ENCODE results near the gene UNC5B.

UNC5B gene

GRCh38 chr10:71281646-71282322, 69.4 kb downstream of the UNC5B start:
- ATAC-seq: no peak
- Mint-ChIP-seq H3K27ac (no peak overlapping the region), H3K36me3 (no peaks in the 10 kb centered on the region), H3K4me1 (no peaks in the 10 kb centered on the region), H3K4me3 (no peak overlapping the region), H3K9me3 (no peaks in the 10 kb centered on the region), H3K27me3 (peaks cover 28% of the 10 kb centered on the region)

DNA sequence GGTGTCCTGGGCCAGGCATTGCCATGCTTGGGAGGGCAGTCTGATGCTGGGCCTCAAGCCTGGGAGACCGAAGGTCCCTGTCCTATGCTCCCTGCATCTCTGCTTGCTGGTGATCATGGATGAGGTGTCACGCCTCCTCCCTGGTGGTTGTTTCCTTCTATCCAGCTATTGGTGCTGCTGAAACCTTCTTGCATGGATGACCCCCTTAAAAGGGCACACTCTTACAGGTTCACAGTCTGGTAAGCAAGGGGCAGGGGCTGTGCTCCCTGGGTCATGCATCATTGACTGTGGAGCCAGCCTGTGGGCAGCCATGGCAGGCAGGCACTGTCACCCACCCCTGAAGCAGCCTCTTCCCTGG, 69.9 kb downstream of the UNC5B start:
- no peaks in the 10 kb centered on the region for H3K4me1 Mint-ChIP-seq
- H3K27ac Mint-ChIP-seq: no peak overlapping the region
- no peak overlapping the region for H3K4me3 Mint-ChIP-seq
- no peak for ATAC-seq
- peaks cover 28% of the 10 kb centered on the region for H3K27me3 Mint-ChIP-seq
- H3K9me3 Mint-ChIP-seq: no peaks in the 10 kb centered on the region
- H3K36me3 Mint-ChIP-seq: no peaks in the 10 kb centered on the region

GRCh38 chr10:71283410-71283809, 71.0 kb downstream of the UNC5B start:
- no peaks in the 10 kb centered on the region for H3K4me1 Mint-ChIP-seq
- no peak overlapping the region for H3K4me3 Mint-ChIP-seq
- no peak overlapping the region for H3K27ac Mint-ChIP-seq
- no peaks in the 10 kb centered on the region for H3K9me3 Mint-ChIP-seq
- no peak for ATAC-seq
- H3K27me3 Mint-ChIP-seq: peaks cover 28% of the 10 kb centered on the region
- no peaks in the 10 kb centered on the region for H3K36me3 Mint-ChIP-seq

- Mint-ChIP-seq H3K36me3 (no peaks in the 10 kb centered on the region), H3K4me1 (no peaks in the 10 kb centered on the region), H3K4me3 (no peak overlapping the region), H3K9me3 (no peaks in the 10 kb centered on the region), H3K27me3 (peaks cover 28% of the 10 kb centered on the region), H3K27ac (no peak overlapping the region)
- no peak for ATAC-seq
These were observed 71.5 kb downstream of the UNC5B start for GRCh38 chr10:71283876-71284275.

- Mint-ChIP-seq H3K9me3 (no peaks in the 10 kb centered on the region), H3K27ac (no peak overlapping the region), H3K36me3 (no peaks in the 10 kb centered on the region), H3K4me3 (no peak overlapping the region), H3K4me1 (no peaks in the 10 kb centered on the region), H3K27me3 (peaks cover 28% of the 10 kb centered on the region)
- ATAC-seq: no peak
These were observed 72.3 kb downstream of the UNC5B start for GRCh38 chr10:71284544-71285179.

DNA sequence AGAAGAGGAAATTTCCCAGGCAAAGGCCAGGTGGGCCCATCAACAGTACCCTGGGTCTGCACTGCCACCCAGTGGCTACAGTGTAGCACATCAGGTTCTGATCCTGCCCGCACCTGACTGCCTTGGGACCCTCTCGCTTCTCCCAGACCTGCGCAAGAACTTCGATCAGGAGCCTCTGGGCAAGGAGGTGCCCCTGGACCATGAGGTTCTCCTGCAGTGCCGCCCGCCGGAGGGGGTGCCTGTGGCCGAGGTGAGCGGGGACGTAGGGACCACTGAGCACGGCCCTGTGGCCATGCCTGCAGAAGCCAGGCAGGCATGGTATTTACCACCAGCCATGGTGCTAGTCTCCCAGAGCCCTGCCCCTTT, 72.8 kb downstream of the UNC5B start:
- ATAC-seq: peak; percentile 49
- H3K4me3 Mint-ChIP-seq: no peak overlapping the region
- no peaks in the 10 kb centered on the region for H3K36me3 Mint-ChIP-seq
- H3K27me3 Mint-ChIP-seq: peaks cover 24% of the 10 kb centered on the region
- no peaks in the 10 kb centered on the region for H3K4me1 Mint-ChIP-seq
- H3K9me3 Mint-ChIP-seq: no peaks in the 10 kb centered on the region
- H3K27ac Mint-ChIP-seq: no peak overlapping the region

DNA sequence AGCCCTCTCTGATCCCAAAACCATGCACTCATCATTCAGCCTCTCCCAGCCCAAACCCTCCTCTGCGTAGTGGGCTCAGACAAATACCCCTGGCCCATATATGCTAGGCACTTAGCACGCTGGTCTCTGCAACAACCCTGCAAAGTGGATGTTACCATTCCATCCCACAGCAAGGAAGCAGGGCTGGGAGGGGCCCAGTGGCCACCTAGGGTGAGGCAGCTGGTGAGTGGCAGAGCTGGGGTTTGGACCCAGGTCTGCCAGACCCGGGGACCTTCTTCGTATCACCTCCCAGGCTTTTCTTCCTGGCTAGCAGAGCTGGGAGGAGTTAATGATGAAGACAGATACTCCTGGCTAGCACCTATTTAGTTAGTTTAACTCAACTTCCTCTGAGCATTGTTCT, 73.6 kb downstream of the UNC5B start:
- no peak for ATAC-seq
- Mint-ChIP-seq H3K27ac (no peak overlapping the region), H3K9me3 (no peaks in the 10 kb centered on the region), H3K36me3 (no peaks in the 10 kb centered on the region), H3K4me1 (no peaks in the 10 kb centered on the region), H3K4me3 (no peak overlapping the region), H3K27me3 (peaks cover 22% of the 10 kb centered on the region)

- Mint-ChIP-seq H3K4me1 (no peaks in the 10 kb centered on the region), H3K9me3 (no peaks in the 10 kb centered on the region), H3K36me3 (no peaks in the 10 kb centered on the region), H3K27me3 (peaks cover 22% of the 10 kb centered on the region), H3K4me3 (no peak overlapping the region), H3K27ac (no peak overlapping the region)
- ATAC-seq: no peak
These were observed 74.3 kb downstream of the UNC5B start for GRCh38 chr10:71286521-71287294.

DNA sequence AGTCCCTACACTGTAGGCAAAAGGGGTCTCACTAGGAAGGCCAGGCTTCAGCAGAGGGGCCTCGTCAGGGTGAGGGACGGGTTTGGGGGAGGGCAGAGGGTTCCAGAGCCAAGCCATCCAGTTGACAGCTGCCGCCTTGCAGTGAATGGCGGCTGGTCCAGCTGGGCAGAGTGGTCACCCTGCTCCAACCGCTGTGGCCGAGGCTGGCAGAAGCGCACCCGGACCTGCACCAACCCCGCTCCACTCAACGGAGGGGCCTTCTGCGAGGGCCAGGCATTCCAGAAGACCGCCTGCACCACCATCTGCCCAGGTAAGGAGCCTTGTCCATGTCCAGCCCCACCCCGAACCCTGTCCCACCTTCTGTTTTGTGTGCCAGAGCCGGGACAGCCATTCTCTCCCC, 75.1 kb downstream of the UNC5B start:
- ATAC-seq: no peak
- Mint-ChIP-seq H3K36me3 (no peaks in the 10 kb centered on the region), H3K9me3 (no peaks in the 10 kb centered on the region), H3K4me1 (no peaks in the 10 kb centered on the region), H3K27ac (no peak overlapping the region), H3K4me3 (no peak overlapping the region), H3K27me3 (peaks cover 25% of the 10 kb centered on the region)

DNA sequence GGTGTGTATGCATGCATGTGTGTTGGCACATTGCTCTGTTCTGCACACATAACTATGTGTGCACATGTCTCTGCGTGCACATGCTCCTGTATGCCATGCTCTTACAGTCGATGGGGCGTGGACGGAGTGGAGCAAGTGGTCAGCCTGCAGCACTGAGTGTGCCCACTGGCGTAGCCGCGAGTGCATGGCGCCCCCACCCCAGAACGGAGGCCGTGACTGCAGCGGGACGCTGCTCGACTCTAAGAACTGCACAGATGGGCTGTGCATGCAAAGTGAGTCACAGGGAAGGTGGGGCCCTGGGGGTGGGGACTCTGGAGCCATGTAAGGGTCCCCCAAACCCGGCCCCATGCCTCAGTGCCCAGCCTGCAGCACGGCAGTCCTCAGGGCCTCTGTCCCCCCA, 76.1 kb downstream of the UNC5B start:
- H3K27ac Mint-ChIP-seq: no peak overlapping the region
- ATAC-seq: no peak
- H3K4me3 Mint-ChIP-seq: no peak overlapping the region
- no peaks in the 10 kb centered on the region for H3K36me3 Mint-ChIP-seq
- H3K27me3 Mint-ChIP-seq: peaks cover 18% of the 10 kb centered on the region
- no peaks in the 10 kb centered on the region for H3K4me1 Mint-ChIP-seq
- H3K9me3 Mint-ChIP-seq: no peaks in the 10 kb centered on the region

GRCh38 chr10:71289421-71290130, 77.2 kb downstream of the UNC5B start:
- Mint-ChIP-seq H3K27ac (no peak overlapping the region), H3K4me1 (no peaks in the 10 kb centered on the region), H3K36me3 (no peaks in the 10 kb centered on the region), H3K9me3 (no peaks in the 10 kb centered on the region), H3K27me3 (peaks cover 17% of the 10 kb centered on the region), H3K4me3 (no peak overlapping the region)
- no peak for ATAC-seq

DNA sequence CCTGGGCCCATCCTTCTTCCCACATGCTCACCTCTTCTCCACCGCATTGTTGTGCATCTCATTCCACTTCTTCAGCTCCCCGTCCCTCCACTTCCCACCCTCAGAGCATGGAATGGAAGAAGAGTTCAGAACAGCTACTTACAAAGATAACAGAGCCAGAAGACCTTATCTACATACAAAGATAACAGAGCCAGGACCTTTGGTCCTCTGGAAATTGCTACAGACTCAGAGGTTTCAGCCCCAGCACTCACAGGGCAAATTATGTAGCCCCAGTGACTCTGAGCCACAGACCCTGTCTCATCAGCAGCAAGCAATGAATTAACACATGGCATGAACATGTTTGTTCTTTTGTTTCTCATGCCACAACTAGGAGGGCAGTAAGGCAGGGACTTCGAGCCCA, 78.0 kb downstream of the UNC5B start:
- Mint-ChIP-seq H3K4me3 (no peak overlapping the region), H3K27me3 (peaks cover 25% of the 10 kb centered on the region), H3K36me3 (no peaks in the 10 kb centered on the region), H3K9me3 (no peaks in the 10 kb centered on the region), H3K4me1 (no peaks in the 10 kb centered on the region), H3K27ac (no peak overlapping the region)
- no peak for ATAC-seq

DNA sequence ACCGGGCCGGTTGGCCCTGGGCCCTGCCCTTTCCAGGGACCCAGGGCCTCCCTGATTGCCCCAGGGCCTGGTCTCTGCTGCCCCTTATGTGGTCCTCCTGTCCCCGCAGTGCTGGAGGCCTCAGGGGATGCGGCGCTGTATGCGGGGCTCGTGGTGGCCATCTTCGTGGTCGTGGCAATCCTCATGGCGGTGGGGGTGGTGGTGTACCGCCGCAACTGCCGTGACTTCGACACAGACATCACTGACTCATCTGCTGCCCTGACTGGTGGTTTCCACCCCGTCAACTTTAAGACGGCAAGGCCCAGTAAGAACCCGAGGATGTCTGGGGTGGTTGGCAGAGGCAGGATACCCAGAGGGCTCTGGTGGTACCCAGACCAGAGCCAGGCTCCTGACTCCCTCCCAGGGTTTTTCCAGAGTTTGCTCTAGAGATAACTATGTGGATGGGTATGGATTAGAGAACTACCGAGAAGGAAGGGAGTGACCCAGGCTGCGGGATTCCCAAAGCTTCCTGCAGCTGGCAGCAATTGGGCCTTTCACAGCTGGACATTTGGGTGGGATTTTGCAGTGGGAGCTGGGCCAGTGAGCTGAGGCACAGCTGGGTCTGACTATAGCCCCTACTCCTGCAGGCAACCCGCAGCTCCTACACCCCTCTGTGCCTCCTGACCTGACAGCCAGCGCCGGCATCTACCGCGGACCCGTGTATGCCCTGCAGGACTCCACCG, 78.6 kb downstream of the UNC5B start:
- ATAC-seq: no peak
- no peaks in the 10 kb centered on the region for H3K36me3 Mint-ChIP-seq
- no peak overlapping the region for H3K4me3 Mint-ChIP-seq
- no peaks in the 10 kb centered on the region for H3K9me3 Mint-ChIP-seq
- peaks cover 31% of the 10 kb centered on the region for H3K27me3 Mint-ChIP-seq
- H3K27ac Mint-ChIP-seq: no peak overlapping the region
- H3K4me1 Mint-ChIP-seq: no peaks in the 10 kb centered on the region

DNA sequence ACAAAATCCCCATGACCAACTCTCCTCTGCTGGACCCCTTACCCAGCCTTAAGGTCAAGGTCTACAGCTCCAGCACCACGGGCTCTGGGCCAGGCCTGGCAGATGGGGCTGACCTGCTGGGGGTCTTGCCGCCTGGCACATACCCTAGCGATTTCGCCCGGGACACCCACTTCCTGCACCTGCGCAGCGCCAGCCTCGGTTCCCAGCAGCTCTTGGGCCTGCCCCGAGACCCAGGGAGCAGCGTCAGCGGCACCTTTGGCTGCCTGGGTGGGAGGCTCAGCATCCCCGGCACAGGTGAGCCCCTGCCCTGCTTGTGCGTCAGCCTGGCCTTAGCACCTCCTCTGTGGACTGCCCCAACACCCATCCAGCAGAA, 79.1 kb downstream of the UNC5B start:
- H3K27ac Mint-ChIP-seq: no peak overlapping the region
- H3K36me3 Mint-ChIP-seq: no peaks in the 10 kb centered on the region
- H3K9me3 Mint-ChIP-seq: no peaks in the 10 kb centered on the region

More for the DNA sequence above, 79.1 kb downstream of the UNC5B start:
- no peak for ATAC-seq
- H3K27me3 Mint-ChIP-seq: peaks cover 37% of the 10 kb centered on the region
- no peak overlapping the region for H3K4me3 Mint-ChIP-seq
- H3K4me1 Mint-ChIP-seq: no peaks in the 10 kb centered on the region

Measured in stimulated activated memory B cell treated with anti-CD40 and anti-IgM and Interleukin-4, amounts not matched to agents 10 μg/mL and 1 μg/mL and 100 μg/mL, for 72 hours (primary cell).